Activated T-helper 17 cell treated with anti-CD3 and anti-CD28 coated beads, Interleukin-2, amount 50 U/mL, for 72 hours (primary cell): Measurements from ENCODE around the gene PAX1. TPM values are rescaled to one million over a fixed set of nuclear protein-coding genes. Genes with fewer than 3 reads are reported as not detected.

Source experiments
- ATAC-seq: fragments of 150-1000 bp; cut with Tn5 transposase; replicated peaks from 2 replicates; pipeline ENCODE4 v1.10.0; 2021; ENCODE audit warnings: mild to moderate bottlenecking, moderate library complexity
- H3K27ac Mint-ChIP-seq: one replicate; pipeline ENCODE4 v1.8.0; 2022; ENCODE audit warnings: mixed read lengths
- H3K27me3 Mint-ChIP-seq: one replicate; pipeline ENCODE4 v1.8.0; 2022; ENCODE audit warnings: mixed read lengths
- H3K36me3 Mint-ChIP-seq: one replicate; pipeline ENCODE4 v1.8.0; 2022; ENCODE audit warnings: low read depth, mild to moderate bottlenecking, mixed read lengths
- H3K4me1 Mint-ChIP-seq: one replicate; pipeline ENCODE4 v1.8.0; 2022; ENCODE audit warnings: mixed read lengths
- H3K4me3 Mint-ChIP-seq: one replicate; pipeline ENCODE4 v1.8.0; 2022; ENCODE audit warnings: mild to moderate bottlenecking, mixed read lengths
- H3K9me3 Mint-ChIP-seq: one replicate; pipeline ENCODE4 v1.8.0; 2022; ENCODE audit warnings: mixed read lengths
- total RNA-seq, 2 donors: library from RNA; stranded (reverse); gene quantifications; one replicate each; pipeline ENCODE4 v1.2.3, GENCODE V29; 2022

PAX1 gene
- total RNA-seq, 2 donors from 2014 or later = not detected

DNA sequence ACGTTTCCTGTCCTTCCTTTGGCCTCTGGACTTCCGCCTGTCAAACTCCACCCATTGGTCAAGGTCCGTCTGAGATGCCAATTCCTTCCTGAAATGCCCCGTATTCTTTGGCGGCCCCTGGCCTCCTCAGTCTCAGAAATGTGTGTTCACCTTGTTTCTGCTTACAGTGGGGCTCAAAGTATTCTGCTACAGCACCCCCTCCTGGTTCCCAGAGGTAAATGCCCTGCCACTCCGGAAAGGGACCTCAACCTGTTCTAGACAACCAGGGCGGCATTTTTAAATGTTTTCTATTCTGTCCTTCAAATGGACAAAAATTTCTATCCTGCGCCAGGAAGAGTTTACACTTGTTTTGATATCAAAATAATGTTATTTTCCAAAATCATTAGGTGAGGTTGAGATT lies 12.1 kb upstream of the PAX1 start:
- Mint-ChIP-seq H3K27ac (no peak overlapping the region), H3K36me3 (no peaks in the 10 kb centered on the region), H3K4me3 (no peak overlapping the region), H3K4me1 (no peaks in the 10 kb centered on the region), H3K9me3 (no peaks in the 10 kb centered on the region), H3K27me3 (peaks cover 32% of the 10 kb centered on the region)
- ATAC-seq = no peak

DNA sequence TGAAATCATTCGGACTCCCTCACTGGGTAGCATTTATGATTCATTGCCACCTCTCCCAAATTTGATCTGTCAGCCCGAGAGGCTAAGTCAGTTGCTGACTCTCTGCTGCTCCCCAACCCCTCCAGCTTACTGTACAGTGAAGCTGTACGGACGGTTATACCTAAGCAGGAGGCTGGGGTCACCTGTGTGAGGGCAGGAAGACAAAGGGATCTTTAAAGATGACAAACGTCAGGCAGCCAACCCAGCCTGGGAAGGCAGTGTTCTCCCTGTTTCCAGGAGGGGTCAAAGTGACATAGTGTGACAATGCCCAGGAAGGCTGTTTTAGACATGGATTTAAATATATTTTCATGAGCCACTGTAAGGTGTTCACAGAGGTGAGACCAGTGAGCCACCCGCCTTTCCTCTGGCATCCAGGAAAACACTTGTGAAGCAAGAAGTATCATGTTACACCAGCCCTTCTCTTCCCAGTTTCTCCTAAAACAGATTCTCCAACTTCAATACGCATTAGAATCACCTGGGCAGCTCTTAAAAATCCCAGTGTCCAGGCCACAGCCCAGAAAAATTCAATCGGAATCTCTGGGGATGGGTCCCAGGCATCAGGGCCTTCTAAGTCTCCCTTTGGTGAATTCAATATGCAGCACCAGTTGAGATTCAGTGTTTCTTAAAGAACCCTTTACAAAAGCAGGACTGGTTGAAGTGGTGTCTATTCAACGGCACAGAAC lies 6.8 kb upstream of the PAX1 start:
- H3K4me1 Mint-ChIP-seq = no peaks in the 10 kb centered on the region
- H3K9me3 Mint-ChIP-seq = no peaks in the 10 kb centered on the region
- no peak overlapping the region for H3K4me3 Mint-ChIP-seq
- ATAC-seq = no peak
- H3K36me3 Mint-ChIP-seq = no peaks in the 10 kb centered on the region
- H3K27ac Mint-ChIP-seq = no peak overlapping the region
- H3K27me3 Mint-ChIP-seq = peaks cover 62% of the 10 kb centered on the region

DNA sequence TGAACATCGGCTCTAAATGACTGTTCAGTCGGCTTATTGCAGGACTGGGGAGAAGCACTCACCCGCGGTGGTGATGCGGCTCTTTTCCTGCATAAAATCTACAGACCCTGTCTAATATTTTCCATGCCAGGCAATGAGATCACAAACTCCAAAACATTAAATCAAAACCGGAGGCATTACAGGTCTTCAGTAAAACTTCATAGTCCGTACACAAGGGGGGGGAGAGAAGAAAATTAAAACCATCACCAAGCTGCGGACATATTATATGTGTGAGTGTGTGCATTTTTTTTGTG lies 6.3 kb upstream of the PAX1 start:
- Mint-ChIP-seq H3K9me3 (no peaks in the 10 kb centered on the region), H3K27ac (no peak overlapping the region), H3K4me1 (no peaks in the 10 kb centered on the region), H3K4me3 (no peak overlapping the region), H3K27me3 (peaks cover 62% of the 10 kb centered on the region), H3K36me3 (no peaks in the 10 kb centered on the region)
- ATAC-seq = no peak

DNA sequence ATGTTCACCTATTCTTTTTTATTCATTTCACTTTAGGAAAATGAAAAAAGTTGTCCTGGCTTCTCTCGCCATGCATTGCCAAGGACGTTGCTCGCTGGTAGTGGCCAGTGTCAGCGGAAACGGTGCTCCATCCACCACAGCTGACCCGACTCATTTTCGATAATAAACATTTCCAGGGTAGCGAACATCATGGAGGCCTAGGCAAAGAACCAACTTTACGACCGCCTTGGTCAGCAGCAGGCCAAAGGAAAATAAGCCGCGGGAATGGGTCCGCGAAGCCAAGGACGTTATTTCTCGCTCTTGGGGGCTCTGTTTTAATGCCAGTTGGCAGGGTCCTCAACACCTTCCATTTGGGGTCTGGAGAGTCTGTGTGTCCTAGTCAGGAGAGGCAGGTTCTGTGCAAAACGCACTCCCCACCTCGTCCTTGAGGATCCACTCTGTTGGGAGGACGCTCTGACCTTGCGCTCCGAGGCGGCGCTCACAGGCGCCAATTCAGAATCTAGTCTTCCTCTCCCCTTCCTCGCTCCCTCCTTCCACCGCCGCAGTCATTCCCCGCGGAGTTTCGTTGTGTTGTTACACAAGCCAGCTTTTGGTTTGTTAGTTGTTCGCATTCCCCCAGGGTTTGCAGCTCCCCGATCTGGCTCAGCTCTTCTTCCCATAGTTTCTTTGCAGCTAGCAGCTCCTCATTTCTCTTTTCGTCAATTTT lies 4.1 kb upstream of the PAX1 start:
- H3K36me3 Mint-ChIP-seq = no peaks in the 10 kb centered on the region
- H3K4me1 Mint-ChIP-seq = no peaks in the 10 kb centered on the region
- peaks cover 65% of the 10 kb centered on the region for H3K27me3 Mint-ChIP-seq
- no peak overlapping the region for H3K4me3 Mint-ChIP-seq
- H3K27ac Mint-ChIP-seq = no peak overlapping the region
- no peaks in the 10 kb centered on the region for H3K9me3 Mint-ChIP-seq
- ATAC-seq = no peak

DNA sequence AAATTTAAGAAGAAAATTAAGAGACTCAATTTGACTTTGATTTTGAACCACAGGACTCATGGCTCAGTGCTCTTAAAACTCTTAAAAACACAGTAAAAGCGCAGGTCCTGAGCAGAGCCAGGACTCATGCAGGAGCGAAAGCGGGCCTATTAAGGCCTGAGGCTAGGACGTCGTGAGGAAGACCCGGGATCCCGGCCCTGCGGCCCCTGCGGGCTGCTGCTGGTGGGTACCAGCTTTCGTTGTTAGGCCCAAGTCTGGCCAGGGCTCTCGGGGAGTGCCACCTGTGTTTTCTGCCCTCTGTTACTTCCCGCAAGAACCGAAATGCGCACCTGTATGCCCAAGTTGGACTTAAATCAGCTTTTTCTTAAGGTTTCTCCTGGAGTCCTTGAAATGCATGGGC lies 3.4 kb upstream of the PAX1 start:
- ATAC-seq = no peak

DNA sequence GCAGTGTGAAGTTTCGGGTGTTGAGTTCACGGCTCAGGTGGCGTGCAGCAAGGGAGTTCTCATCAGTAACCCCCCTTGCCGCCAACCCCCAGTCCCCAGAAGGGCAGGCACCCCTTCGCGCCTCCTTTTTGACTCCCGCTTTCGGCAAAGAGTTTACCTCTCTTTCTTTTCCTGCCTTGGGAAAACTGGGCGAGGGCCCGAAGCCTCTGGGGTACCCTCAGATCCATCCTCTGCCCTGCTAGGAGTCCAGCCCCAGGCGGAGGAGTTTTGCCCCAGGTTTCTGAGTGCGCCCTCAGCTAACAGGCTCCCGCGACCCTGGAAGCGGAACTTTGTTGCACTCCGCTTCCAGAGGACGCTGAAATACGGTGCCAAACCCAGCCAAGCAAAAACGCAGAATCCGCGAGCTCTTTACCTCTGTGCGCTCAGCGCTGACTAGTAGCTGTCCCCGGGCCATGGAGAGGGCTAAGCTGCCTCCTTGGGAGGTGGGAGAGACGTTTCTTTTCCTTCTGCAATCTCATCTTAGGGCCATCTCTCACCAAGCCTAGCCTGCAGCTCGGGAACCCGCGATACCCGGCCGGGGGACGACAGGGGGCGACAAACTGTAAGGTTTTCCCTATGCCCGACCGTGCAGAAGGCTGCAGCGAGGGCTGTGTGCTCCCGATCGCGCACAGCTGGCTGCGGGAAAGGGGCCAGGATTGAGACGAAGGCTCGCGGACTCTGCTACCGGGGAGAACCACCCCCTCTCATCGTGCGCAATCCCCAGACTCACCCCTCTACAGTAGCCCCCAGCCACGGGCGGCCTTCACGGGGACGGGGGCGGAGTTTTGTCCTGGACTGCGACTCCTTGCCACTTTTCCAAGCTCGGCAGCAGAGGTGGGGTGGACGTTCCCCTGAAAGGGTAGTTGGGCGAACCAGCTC lies 2.7 kb upstream of the PAX1 start:
- H3K27ac Mint-ChIP-seq = no peak overlapping the region
- H3K4me3 Mint-ChIP-seq = no peak overlapping the region
- no peak for ATAC-seq

More for the DNA sequence above, 3.4 kb upstream of the PAX1 start:
- H3K27ac Mint-ChIP-seq = no peak overlapping the region
- no peaks in the 10 kb centered on the region for H3K9me3 Mint-ChIP-seq
- no peak overlapping the region for H3K4me3 Mint-ChIP-seq
- H3K4me1 Mint-ChIP-seq = no peaks in the 10 kb centered on the region
- H3K36me3 Mint-ChIP-seq = no peaks in the 10 kb centered on the region
- peaks cover 62% of the 10 kb centered on the region for H3K27me3 Mint-ChIP-seq

DNA sequence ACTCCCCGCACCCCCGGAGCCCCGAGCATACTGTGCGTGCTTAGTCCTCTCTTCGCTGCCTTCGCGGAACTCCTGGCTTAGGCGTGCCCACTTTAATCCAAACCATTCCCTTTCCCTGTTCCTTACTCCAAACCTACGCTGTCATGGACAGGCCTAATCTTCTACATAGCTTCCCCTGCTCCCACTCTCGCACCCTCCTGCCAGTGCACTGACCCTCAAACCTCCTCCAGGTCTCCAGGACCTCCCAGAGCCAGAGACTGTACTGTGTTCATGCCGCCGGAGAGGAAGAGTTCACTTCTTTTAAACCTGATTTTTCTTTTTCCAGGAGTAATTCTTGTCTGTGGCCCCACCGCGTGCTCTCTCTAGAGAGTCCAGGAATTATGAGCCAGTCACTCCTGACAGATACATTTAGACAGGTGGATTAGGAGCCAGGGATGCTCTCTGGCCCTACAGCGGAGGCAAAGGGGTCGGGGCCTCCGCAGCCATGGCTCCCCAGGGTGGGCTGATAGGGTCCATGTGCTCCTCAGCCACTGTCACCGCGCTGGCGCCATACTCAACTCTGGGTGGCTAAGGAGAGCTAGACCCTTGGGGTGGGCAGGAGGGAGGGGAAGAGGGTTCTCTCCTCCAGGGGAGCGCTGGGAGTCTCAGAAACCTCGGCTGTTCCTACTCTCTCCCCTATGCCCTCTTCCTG lies 1.6 kb upstream of the PAX1 start:
- H3K4me1 Mint-ChIP-seq = no peaks in the 10 kb centered on the region
- no peak for ATAC-seq
- no peak overlapping the region for H3K27ac Mint-ChIP-seq
- H3K27me3 Mint-ChIP-seq = peaks cover 59% of the 10 kb centered on the region
- H3K36me3 Mint-ChIP-seq = peaks cover 5% of the 10 kb centered on the region
- no peak overlapping the region for H3K4me3 Mint-ChIP-seq
- H3K9me3 Mint-ChIP-seq = no peaks in the 10 kb centered on the region

More for the DNA sequence above, 2.7 kb upstream of the PAX1 start:
- no peaks in the 10 kb centered on the region for H3K4me1 Mint-ChIP-seq
- H3K9me3 Mint-ChIP-seq = no peaks in the 10 kb centered on the region
- H3K27me3 Mint-ChIP-seq = peaks cover 63% of the 10 kb centered on the region
- peaks cover 5% of the 10 kb centered on the region for H3K36me3 Mint-ChIP-seq

DNA sequence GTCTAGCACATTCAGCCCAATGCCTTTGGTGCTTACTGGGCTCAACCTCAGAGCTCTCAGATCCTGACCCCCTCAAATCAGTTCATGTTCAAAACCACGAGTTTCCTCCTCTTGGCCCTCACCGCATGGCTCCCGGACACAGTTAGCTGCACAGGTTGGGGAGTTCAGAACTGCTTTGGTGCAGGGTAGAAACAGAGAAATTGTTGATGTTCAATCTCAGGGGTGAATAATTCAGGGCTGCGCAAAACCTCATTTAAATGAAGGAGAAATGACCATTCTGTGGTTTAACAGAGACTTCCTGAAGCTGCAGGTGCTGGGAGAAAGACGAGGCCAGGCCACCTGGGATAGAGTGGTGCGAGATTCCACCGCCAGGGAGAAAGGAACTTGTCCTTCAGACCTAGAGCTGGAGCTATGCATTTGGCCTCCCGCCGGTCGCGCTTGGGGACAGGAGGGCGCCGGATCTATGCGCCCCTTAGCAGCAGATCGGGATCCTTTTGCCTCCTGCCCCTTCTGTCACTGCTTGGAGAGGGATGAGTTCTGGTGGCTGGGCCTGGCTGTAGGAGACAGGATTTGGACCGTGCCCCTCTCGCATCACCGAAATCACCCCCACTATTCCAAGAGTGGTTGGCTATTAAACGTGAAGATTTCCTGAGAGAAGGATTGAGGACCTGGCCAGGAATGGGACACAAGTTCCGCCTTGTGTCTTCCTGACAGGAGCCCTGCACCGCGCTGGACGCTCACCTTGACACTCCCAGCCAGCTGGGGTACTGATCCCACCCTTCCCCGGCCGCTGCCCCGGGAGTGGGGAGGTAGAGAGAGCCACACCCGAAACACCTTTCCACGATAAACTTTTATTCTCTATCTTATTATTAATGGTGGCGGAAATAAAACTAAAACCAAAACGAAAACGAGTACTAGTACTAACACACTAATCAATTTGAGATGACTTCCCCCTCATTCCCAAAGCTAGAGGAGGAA lies 767 bp upstream of the PAX1 start:
- Mint-ChIP-seq H3K4me1 (no peaks in the 10 kb centered on the region), H3K4me3 (no peak overlapping the region), H3K27ac (no peak overlapping the region), H3K9me3 (no peaks in the 10 kb centered on the region), H3K36me3 (peaks cover 5% of the 10 kb centered on the region), H3K27me3 (peaks cover 56% of the 10 kb centered on the region)
- ATAC-seq = no peak

DNA sequence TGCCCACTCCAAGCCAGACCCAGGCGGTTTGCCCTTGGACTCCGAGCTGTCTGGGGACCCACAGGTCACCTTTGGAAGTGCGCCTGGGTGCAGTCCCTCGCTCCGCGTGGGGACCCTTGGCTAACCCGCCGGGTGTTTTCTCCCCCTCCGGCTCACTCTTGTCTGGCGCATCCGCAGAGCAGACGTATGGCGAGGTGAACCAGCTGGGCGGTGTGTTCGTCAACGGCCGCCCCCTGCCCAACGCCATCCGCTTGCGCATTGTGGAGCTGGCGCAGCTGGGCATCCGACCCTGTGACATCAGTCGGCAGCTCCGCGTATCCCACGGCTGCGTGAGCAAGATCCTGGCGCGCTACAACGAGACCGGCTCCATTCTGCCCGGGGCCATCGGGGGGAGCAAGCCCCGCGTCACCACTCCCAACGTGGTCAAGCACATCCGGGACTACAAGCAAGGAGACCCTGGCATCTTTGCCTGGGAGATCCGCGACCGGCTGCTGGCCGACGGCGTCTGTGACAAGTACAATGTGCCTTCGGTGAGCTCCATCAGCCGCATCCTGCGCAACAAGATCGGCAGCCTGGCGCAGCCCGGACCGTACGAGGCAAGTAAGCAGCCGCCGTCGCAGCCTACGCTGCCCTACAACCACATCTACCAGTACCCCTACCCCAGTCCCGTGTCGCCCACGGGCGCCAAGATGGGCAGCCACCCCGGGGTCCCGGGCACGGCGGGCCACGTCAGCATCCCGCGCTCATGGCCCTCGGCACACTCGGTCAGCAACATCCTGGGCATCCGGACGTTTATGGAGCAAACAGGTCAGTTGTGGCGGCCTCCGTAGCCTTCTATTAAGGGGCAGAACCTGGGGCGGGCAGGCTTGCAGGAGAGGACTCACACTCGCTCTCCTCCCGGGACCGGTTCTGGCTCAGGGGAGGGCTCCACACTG lies 1.1 kb downstream of the PAX1 start:
- no peak overlapping the region for H3K4me3 Mint-ChIP-seq

DNA sequence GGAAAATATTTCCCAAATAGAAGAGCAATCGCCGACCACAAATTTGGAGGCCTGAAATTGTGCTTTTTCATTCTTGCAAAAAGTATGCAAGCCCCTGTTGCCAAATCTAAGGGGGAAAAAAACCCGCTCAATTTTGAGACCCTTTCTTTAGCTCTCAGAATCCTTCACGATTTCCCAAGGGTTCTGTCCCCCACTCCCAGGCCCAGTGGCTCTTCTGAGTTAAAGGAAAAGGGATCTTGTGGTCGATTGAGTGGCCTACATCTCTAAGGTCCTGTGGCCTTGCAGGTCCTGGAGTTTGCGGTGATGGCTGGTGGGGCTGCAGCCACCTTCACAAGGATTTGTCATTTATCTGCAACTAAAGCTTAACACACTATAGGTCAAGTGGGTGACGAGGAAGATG lies 1.8 kb downstream of the PAX1 start:
- Mint-ChIP-seq H3K9me3 (no peaks in the 10 kb centered on the region), H3K27ac (no peak overlapping the region), H3K27me3 (peaks cover 48% of the 10 kb centered on the region), H3K4me1 (no peaks in the 10 kb centered on the region), H3K4me3 (no peak overlapping the region), H3K36me3 (peaks cover 5% of the 10 kb centered on the region)
- no peak for ATAC-seq

More for the DNA sequence above, 1.1 kb downstream of the PAX1 start:
- ATAC-seq = no peak
- Mint-ChIP-seq H3K27ac (no peak overlapping the region), H3K9me3 (no peaks in the 10 kb centered on the region), H3K4me1 (no peaks in the 10 kb centered on the region), H3K27me3 (peaks cover 53% of the 10 kb centered on the region), H3K36me3 (peaks cover 5% of the 10 kb centered on the region)

DNA sequence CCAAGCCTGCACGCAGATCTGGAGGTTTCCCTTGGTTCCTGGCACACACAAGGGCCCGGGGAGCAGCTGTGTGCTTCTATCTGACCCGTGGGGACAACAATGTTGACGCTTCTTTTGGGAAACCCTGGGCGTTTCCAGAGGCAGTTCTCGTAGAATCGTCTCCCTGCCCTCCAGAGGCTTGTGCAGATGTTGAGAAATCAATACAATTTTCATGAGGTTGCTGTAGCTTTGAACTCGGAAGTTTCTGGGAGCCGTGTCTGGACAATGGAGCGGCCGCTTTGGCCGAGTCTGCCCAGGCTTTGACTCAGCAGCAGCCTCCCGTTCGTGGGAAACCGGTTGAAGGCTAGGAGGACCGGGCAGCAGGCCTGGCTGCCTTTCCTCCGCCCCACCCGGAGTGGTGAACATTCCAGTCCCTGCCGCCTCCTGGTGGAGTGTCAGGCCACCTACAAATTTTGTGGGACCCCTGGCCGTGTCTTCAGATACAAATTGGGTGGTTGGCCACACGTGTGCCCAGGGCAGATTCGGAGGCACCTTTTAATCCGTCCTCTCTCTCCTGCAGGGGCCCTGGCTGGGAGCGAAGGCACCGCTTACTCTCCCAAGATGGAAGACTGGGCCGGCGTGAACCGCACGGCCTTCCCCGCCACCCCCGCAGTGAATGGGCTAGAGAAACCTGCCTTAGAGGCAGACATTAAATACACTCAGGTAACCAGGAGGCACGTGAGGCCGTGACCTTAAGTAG lies 2.7 kb downstream of the PAX1 start:
- no peak for ATAC-seq
- Mint-ChIP-seq H3K9me3 (no peaks in the 10 kb centered on the region), H3K36me3 (peaks cover 5% of the 10 kb centered on the region), H3K27me3 (peaks cover 49% of the 10 kb centered on the region), H3K4me3 (no peak overlapping the region), H3K4me1 (no peaks in the 10 kb centered on the region), H3K27ac (no peak overlapping the region)
